ENCODE data around the gene GNAZ. TPM values are rescaled to one million over a fixed set of nuclear protein-coding genes. Genes with fewer than 3 reads are reported as not detected.
A peak's percentile ranks its signal among the peaks of the same experiment; 100 is the strongest.

The GNAZ gene
- total and polyA plus RNA-seq, 7 experiments from 2014 or later, result 0.12 to 2.0 (median 0.31) TPM; not detected in 3

DNA sequence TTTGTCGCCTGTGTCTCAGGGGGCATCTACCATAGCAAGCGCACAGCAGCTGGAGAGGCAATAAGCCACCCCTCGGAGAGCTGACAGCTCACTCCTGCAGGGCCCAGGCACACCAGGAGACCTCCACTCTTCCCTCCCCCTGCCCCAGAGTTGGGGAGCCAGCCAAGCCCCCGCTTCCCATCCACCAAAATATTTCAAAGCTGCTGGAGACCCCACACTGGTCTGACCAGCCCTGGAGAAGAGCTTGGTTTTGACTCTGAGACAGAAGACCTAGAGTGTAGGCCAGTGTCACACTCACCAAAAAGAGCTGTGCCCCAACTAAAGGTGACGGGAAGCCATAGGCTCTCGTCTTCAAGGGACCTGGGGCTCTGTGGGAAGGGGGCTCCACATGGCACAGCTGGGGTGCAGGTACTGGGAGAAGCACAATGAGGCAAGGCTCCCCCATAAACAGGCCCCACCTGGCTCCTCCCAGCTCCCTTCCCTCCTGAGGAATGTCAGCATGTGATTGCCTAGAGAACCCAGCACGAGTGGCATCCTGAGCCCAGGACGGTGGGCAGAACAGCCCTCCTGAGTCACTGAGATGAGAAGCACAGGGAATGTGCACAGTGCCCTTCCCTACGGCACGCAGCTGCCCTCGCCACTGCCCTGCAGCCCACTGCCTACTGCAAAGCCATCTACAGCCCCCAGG, 5.8 kb upstream of the GNAZ start:
- ChIA-PET POLR2A (no interaction called here), CTCF (no interaction called here)
- Histone ChIP-seq H3K27me3 (ENCODE audit: control insufficient read depth in 2 of 2, insufficient read depth in 2 of 2, low read length in 2 of 2) (no peaks in the 10 kb centered on the region), H3K4me3 (ENCODE audit: low read length) (no peak overlapping the region), H3K36me3 (ENCODE audit: control insufficient read depth in 2 of 3, insufficient read depth in 3 of 3, low read length in 3 of 3) (no peaks in the 10 kb centered on the region), H3K4me1 (ENCODE audit: control insufficient read depth in 2 of 2, insufficient read depth in 2 of 2, low read length in 2 of 2) (no peaks in the 10 kb centered on the region), H3K9me3 (ENCODE audit: control insufficient read depth in 2 of 3, low read length in 3 of 3) (no peaks in the 10 kb centered on the region), H3K27ac (ENCODE audit: low read depth, low read length) (no peak overlapping the region)
- Mint-ChIP-seq H3K27ac (no peak overlapping the region), H3K4me1 (peaks cover under 1 to 12% (median 5%) of the 10 kb centered on the region in 7 donors), H3K27me3 (peaks cover 0 to 17% (median 0%) of the 10 kb centered on the region in 5 donors), H3K9me3 (no peaks in the 10 kb centered on the region), H3K36me3 (no peaks in the 10 kb centered on the region), H3K4me3 (no peak overlapping the region)
- intact Hi-C loops (cut with micrococcal nuclease), result no loop called here
- ATAC-seq (no peak), DNase-seq (peak in 2 of 9 donors; percentile 2 to 15)

DNA sequence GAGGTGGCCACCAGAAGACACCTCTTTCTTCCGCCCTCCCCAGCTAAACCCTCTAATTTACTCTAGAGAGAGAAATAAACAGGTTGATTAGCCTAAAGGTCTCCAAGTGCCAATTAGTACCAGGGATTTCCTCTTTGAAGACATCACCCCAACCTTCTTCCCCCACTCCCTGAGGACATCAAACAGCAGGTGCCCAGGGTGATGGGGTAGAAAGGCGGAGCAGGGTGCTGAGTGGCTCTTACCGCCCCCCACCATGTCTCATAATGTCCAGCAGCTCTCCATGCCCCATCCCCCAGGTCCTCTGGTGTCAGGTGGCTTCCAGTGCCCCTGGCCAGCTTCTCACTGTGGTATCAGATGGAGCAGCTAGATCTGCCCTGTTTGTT, 5.3 kb upstream of the GNAZ start:
- H3K27me3 Mint-ChIP-seq, result peaks cover 0 to 20% (median 0%) of the 10 kb centered on the region in 5 donors
- no peaks in the 10 kb centered on the region for H3K27me3 ChIP-seq (ENCODE audit: control insufficient read depth in 2 of 2, insufficient read depth in 2 of 2, low read length in 2 of 2)
- no peak overlapping the region for H3K4me3 ChIP-seq (ENCODE audit: low read length)
- no peaks in the 10 kb centered on the region for H3K36me3 ChIP-seq (ENCODE audit: control insufficient read depth in 2 of 3, insufficient read depth in 3 of 3, low read length in 3 of 3)
- DNase-seq (peak in 1 of 9 donors; percentile 3), ATAC-seq (no peak)
- H3K4me1 ChIP-seq (ENCODE audit: control insufficient read depth in 2 of 2, insufficient read depth in 2 of 2, low read length in 2 of 2), result no peaks in the 10 kb centered on the region
- H3K27ac ChIP-seq (ENCODE audit: low read depth, low read length), result no peak overlapping the region
- H3K4me1 Mint-ChIP-seq, result peaks cover 3 to 16% (median 8%) of the 10 kb centered on the region in 7 donors
- intact Hi-C loops (cut with micrococcal nuclease), result no loop called here
- POLR2A ChIA-PET, result no interaction called here
- H3K9me3 Mint-ChIP-seq, result no peaks in the 10 kb centered on the region
- H3K4me3 Mint-ChIP-seq, result no peak overlapping the region
- CTCF ChIA-PET, result no interaction called here
- no peaks in the 10 kb centered on the region for H3K9me3 ChIP-seq (ENCODE audit: control insufficient read depth in 2 of 3, low read length in 3 of 3)
- H3K36me3 Mint-ChIP-seq, result no peaks in the 10 kb centered on the region
- peak overlapping the region in 1 of 9 donors; percentile 36 for H3K27ac Mint-ChIP-seq

GRCh38 chr22:23065495-23066122, 4.7 kb upstream of the GNAZ start:
- no peaks in the 10 kb centered on the region for H3K9me3 Mint-ChIP-seq
- CTCF ChIA-PET, result no interaction called here
- peak overlapping the region in 1 of 9 donors; percentile 4 for H3K27ac Mint-ChIP-seq

DNA sequence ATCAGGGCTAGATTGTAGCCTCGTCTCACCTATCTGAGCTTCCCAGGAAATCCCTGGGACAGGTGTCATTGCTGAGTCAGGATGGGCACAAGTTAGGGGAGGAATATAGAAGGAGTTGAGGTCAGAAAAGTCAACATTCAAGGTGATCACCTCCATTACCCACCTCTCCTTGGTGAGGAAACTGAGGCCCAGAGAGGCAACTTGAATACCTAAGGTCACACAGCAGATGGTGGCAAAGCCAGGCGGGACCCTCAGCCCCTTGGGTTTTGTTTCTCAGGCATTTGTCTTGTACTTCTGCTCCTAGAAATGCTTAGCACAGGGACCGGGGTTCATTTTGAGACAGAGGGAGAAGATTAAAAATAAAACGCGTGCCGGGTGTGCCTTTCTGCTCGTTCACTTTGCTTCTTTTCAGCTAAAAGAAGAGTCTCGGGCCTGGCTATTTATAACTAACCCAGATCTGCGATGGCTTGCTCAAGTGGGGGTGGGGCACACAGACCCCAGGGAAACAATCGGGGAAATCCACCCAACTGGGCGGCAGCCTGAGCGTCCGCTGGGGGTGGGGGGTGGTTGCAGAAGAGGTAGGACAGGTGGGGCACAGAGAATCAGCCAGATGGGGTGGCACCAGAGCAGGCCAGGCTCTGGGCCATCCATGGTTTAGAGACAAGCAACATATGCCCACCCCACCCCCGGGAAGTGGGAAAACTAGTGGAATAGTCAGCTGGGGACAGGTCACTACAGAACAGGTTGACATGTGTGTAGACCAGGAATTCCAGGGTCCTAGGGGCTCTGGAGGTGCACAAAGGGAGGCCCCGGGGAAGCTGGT, 3.9 kb upstream of the GNAZ start:
- H3K27ac ChIP-seq (ENCODE audit: low read depth, low read length), result no peak overlapping the region
- DNase-seq, result peak in 2 of 9 donors; percentile 3 to 14
- peak overlapping the region in 2 of 9 donors; percentile 28 to 40 for H3K27ac Mint-ChIP-seq

More at GRCh38 chr22:23065495-23066122, 4.7 kb upstream of the GNAZ start:
- ATAC-seq, result no peak
- Histone ChIP-seq H3K27ac (ENCODE audit: low read depth, low read length) (no peak overlapping the region), H3K36me3 (ENCODE audit: control insufficient read depth in 2 of 3, insufficient read depth in 3 of 3, low read length in 3 of 3) (no peaks in the 10 kb centered on the region), H3K4me1 (ENCODE audit: control insufficient read depth in 2 of 2, insufficient read depth in 2 of 2, low read length in 2 of 2) (no peaks in the 10 kb centered on the region), H3K27me3 (ENCODE audit: control insufficient read depth in 2 of 2, insufficient read depth in 2 of 2, low read length in 2 of 2) (no peaks in the 10 kb centered on the region), H3K9me3 (ENCODE audit: control insufficient read depth in 2 of 3, low read length in 3 of 3) (no peaks in the 10 kb centered on the region), H3K4me3 (ENCODE audit: low read length) (no peak overlapping the region)
- peaks cover 3 to 16% (median 8%) of the 10 kb centered on the region in 7 donors for H3K4me1 Mint-ChIP-seq
- H3K27me3 Mint-ChIP-seq, result peaks cover 0 to 20% (median 0%) of the 10 kb centered on the region in 5 donors
- intact Hi-C loops (cut with micrococcal nuclease), result no loop called here
- DNase-seq, result peak in 2 of 9 donors; percentile 1 to 15
- no peaks in the 10 kb centered on the region for H3K36me3 Mint-ChIP-seq
- POLR2A ChIA-PET, result no interaction called here
- H3K4me3 Mint-ChIP-seq, result no peak overlapping the region

GRCh38 chr22:23067023-23067650, 3.2 kb upstream of the GNAZ start:
- Mint-ChIP-seq H3K27me3 (peaks cover 0 to 33% (median 4%) of the 10 kb centered on the region in 5 donors), H3K4me3 (no peak overlapping the region), H3K4me1 (peaks cover 5 to 22% (median 16%) of the 10 kb centered on the region in 7 donors), H3K9me3 (peaks cover 0 to 1% (median 0%) of the 10 kb centered on the region in 11 donors), H3K27ac (no peak overlapping the region), H3K36me3 (no peaks in the 10 kb centered on the region)
- ChIA-PET POLR2A (no interaction called here), CTCF (no interaction called here)
- Histone ChIP-seq H3K27ac (ENCODE audit: low read depth, low read length) (no peak overlapping the region), H3K4me3 (ENCODE audit: low read length) (no peak overlapping the region), H3K27me3 (ENCODE audit: control insufficient read depth in 2 of 2, insufficient read depth in 2 of 2, low read length in 2 of 2) (no peaks in the 10 kb centered on the region), H3K4me1 (ENCODE audit: control insufficient read depth in 2 of 2, insufficient read depth in 2 of 2, low read length in 2 of 2) (peaks cover 9 to 10% of the 10 kb centered on the region in 2 donors), H3K36me3 (ENCODE audit: control insufficient read depth in 2 of 3, insufficient read depth in 3 of 3, low read length in 3 of 3) (no peaks in the 10 kb centered on the region), H3K9me3 (ENCODE audit: control insufficient read depth in 2 of 3, low read length in 3 of 3) (no peaks in the 10 kb centered on the region)
- ATAC-seq (no peak), DNase-seq (peak in 1 of 9 donors; percentile 3)
- intact Hi-C loops (cut with micrococcal nuclease), result no loop called here

More for the DNA sequence above, 3.9 kb upstream of the GNAZ start:
- Mint-ChIP-seq H3K4me1 (peaks cover 5 to 20% (median 12%) of the 10 kb centered on the region in 7 donors), H3K27me3 (peaks cover 0 to 26% (median under 1%) of the 10 kb centered on the region in 5 donors), H3K36me3 (no peaks in the 10 kb centered on the region), H3K9me3 (peaks cover 0 to 1% (median 0%) of the 10 kb centered on the region in 11 donors), H3K4me3 (no peak overlapping the region)
- Histone ChIP-seq H3K36me3 (ENCODE audit: control insufficient read depth in 2 of 3, insufficient read depth in 3 of 3, low read length in 3 of 3) (no peaks in the 10 kb centered on the region), H3K4me3 (ENCODE audit: low read length) (no peak overlapping the region), H3K4me1 (ENCODE audit: control insufficient read depth in 2 of 2, insufficient read depth in 2 of 2, low read length in 2 of 2) (peaks cover 6 to 7% of the 10 kb centered on the region in 2 donors), H3K27me3 (ENCODE audit: control insufficient read depth in 2 of 2, insufficient read depth in 2 of 2, low read length in 2 of 2) (no peaks in the 10 kb centered on the region), H3K9me3 (ENCODE audit: control insufficient read depth in 2 of 3, low read length in 3 of 3) (no peaks in the 10 kb centered on the region)
- no peak for ATAC-seq
- intact Hi-C loops (cut with micrococcal nuclease), result no loop called here
- ChIA-PET POLR2A (no interaction called here), CTCF (no interaction called here)

GRCh38 chr22:23067691-23068090, 2.6 kb upstream of the GNAZ start:
- Histone ChIP-seq H3K9me3 (ENCODE audit: control insufficient read depth in 2 of 3, low read length in 3 of 3) (no peaks in the 10 kb centered on the region), H3K36me3 (ENCODE audit: control insufficient read depth in 2 of 3, insufficient read depth in 3 of 3, low read length in 3 of 3) (no peaks in the 10 kb centered on the region), H3K27ac (ENCODE audit: low read depth, low read length) (no peak overlapping the region), H3K4me1 (ENCODE audit: control insufficient read depth in 2 of 2, insufficient read depth in 2 of 2, low read length in 2 of 2) (peaks cover 9 to 10% of the 10 kb centered on the region in 2 donors), H3K27me3 (ENCODE audit: control insufficient read depth in 2 of 2, insufficient read depth in 2 of 2, low read length in 2 of 2) (no peaks in the 10 kb centered on the region), H3K4me3 (ENCODE audit: low read length) (no peak overlapping the region)
- intact Hi-C loops (cut with micrococcal nuclease), result no loop called here
- Mint-ChIP-seq H3K4me1 (peaks cover 5 to 25% (median 16%) of the 10 kb centered on the region in 7 donors), H3K4me3 (no peak overlapping the region), H3K27ac (peak overlapping the region in 3 of 9 donors; percentile 2 to 20 (median 14)), H3K9me3 (peaks cover 0 to 1% (median 0%) of the 10 kb centered on the region in 11 donors), H3K27me3 (peaks cover 0 to 38% (median 4%) of the 10 kb centered on the region in 5 donors), H3K36me3 (no peaks in the 10 kb centered on the region)
- ChIA-PET CTCF (no interaction called here), POLR2A (no interaction called here)
- ATAC-seq (no peak), DNase-seq (no peak)

All from naive thymus-derived CD4-positive, alpha-beta T cell (primary cell).